Hematopoietic multipotent progenitor cell treated with erythropoietin and hydrocortisone succinate and interleukin-3 and kit ligand, for 17 days (in vitro differentiated cells): ENCODE results near the gene TMEM198.

Experiments used
- DNase-seq: peaks from one replicate; pipeline ENCODE4 v3.0.0-alpha.2; 2015; ENCODE audit warnings: low spot score

TMEM198 gene

DNA sequence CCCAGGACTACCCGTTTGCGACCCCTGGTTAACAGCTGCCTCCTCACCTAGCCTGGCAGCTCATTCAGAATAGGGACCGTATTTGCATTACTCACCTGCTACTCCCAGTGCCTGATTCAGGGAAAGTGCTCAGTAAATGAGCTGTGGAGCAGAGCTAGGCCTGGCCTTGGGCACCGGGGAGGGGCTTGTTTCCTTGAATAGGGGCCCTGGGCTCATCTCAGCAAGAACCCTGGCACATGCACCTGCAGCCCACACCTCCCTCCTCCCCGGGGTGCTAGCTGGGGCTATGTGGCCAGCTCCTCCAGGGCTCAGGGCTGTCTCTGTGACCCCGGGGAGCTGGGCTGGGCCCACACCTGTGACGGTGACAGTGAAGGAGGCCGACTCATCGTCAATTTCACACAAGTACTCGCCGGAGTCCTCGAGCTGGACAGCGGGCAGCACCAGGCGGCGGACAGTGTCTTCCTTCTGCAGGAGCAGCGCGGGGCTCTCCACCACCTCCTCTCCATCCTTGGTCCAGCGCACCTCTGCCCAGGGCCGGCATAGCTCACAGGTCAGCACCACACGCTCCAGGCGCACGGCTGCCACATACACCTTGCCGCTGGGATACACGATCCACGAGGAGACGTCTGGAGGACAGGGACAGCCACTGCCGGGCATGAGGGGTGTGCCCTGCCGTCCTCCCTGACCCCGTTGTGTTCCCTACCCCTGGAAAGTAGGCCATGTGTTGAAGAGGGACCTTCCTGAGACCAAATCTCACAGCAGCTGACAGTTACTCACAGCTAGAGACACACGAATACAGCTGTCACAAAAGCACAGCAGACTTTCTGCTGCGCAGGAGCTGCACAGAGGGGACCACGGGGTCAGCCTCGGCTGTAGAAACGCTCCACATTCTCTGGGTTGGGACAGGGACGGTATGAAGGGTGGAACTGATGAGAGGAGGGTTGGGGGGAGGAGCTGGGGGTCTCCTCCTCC is 18.5 kb downstream of the TMEM198 start:
- no peak for DNase-seq

DNA sequence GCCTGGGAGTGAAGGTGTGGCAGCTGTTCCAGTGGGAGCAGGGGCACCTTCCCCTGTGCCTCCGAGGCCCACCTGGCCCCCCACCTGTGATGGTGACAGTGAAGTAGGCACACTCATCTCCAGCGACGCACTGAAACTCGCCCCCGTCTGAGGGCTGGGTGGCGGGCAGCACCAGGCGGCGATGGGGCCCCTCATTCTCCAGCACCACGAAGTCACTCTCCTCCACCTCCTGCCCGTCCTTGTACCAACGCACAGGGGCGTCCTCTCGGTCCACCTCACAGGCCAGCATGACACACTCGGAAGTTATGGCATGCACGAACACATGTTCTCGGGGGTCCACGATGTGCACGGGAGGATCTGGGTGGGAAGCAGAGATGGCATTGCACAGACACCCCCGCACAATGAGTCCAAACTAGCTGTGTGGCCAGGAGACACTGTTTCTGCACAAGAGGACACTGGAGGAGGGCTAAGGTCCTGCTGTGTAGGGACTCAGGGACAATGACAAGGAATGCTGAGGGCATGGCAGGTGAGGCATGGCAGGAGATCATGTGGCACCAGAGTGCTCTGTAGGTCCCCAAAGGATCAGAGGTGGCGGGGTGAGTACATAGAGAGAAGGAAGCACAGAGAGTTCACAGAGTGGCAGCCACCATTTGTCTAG is 19.6 kb downstream of the TMEM198 start:
- no peak for DNase-seq

DNA sequence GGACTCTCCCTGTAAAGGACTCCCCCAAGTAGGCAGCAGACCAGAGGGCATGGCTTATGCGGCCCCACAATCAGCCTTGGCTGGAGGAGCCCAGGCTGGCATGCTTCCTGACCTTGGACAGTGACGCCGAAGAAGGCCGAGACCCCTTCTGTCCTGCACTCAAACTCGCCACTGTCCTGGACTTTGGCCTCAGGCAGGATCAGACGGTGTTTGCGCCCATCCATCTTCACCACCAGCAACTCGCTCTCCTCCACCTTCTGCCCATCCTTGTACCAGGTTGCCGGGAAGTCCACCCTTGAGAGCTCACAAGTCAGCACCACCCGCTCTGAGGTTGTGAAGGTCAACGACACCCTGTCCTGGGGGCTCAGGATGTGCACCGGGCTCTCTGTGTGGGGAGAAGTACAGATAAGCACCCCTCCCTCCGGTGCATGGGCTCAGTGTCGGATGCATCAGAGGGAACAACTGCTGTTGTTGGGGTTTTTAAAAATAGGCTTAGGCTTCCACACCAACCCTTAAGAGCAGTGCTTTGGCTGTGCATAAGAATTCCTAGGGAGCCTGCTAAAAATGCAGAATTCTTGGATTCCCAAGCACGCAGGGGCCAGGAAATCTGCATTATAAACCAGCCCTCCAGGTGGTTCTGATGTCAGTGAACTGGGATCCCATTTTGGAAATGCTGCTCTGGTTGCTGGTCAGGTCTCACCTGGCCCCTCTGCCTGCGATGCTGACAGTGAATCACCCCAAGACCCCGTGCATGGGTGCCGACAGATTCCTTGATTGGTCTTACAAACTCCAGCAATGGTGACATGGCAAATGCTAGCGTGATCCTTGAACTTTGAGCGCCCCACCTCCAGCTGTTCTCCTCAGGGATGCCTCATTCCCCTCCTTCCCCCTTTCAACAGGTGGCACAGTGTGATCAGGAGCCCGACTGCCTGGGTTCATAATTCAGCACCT is 21.6 kb downstream of the TMEM198 start:
- no peak for DNase-seq

DNA sequence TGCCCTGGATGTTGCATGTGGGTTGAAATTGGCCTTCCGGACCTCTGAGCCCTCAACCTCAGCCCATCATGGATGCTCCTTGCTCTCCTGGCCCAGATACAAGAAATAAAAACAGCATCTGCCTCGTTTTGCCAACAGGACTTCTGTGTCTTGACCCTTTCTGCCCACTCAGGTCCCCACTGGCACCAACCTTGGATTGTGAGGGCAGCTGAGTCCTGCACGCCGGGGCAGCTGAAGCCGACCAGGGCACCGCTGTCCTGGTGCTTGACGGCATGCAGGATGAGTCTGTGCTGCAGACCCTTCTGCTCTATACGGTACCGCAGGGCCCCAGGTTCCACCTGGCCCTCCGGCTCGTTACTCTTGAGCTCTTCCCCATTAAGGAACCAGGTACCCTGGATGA is 22.8 kb downstream of the TMEM198 start:
- DNase-seq, result no peak

DNA sequence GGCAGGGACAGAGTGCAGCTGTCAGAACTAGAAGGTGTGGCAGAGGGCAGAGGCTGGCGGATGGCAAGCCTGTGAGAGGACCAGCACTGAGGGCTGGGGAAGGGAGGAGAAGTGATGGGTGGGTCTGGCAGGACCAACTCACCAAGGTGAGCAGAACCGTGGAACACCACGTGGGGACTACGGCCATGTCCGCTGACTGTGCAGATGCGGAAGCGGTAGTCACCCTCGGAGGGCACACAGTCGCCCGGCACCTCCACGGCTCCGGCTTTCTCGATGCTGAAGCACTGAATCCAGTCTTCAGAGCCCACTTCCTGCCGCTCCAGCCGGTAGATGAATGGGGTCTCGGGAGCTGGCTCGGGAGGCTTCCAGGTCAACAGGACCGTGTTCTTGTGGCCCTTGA is 23.3 kb downstream of the TMEM198 start:
- DNase-seq, result no peak

DNA sequence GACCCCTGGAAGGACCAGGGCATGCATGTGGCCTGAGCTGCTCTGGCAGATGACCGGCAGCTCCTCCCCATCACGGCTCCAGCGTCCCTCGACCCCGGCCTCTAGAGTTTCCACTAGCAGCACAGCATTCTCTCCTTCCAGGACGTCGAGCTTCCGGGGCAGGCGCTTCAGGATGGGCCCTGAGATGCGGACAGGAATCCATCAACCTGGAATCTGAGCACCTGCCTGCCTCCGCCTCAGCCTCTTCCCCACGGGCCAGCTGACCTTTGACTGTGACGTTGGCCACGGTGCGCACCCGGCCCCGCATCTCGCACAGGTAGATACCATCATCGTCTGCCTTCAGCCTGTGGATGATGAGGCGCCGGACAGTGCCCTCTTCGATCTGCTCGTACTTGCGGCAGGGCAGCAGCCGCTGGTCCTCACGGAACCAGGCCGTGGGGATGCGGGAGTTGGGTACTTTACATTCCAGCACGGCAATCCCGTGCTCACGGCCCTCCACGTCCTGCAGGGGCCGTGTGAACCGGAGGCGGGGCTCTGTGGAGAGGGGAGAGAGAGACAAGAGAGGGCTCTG is 24.0 kb downstream of the TMEM198 start:
- no peak for DNase-seq

DNA sequence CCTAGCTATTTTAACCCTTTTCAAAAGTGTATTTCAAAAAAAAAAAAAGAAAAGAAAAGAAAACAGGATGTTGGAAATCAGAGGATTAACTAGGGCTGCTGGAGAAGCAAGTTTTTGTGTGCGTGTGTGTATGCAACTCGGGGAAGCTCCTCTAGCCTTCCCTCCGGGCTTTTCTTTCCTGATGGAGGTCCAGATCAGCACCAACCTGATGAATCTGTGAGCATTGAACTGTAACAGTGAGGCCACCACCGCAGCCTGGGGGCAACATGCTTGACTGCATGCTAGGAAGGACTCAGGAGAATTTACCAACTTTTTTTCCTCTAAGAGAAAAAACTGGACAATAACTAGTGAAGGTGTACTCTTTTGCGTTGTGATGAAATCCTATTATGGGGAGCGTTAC is 25.2 kb downstream of the TMEM198 start:
- DNase-seq, result no peak

DNA sequence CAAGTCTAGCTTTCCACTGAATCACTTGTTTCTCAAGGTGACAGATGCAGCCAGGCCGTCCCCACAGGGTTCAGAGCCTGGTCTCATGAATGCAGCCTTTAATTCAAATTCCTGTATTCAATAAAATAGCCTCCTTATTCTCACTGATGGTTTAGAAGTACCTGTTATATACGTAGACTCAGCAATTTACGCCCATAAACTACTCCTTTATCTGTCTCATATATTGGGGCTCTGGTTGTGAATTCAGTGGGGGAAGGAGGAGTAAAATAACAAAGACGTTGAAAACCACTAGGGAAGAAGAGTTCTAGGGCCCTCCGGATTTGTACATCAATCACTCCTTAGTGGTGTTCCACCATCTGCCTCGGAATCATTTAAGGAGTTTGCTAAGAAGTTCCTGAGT is 25.8 kb downstream of the TMEM198 start:
- DNase-seq, result no peak

DNA sequence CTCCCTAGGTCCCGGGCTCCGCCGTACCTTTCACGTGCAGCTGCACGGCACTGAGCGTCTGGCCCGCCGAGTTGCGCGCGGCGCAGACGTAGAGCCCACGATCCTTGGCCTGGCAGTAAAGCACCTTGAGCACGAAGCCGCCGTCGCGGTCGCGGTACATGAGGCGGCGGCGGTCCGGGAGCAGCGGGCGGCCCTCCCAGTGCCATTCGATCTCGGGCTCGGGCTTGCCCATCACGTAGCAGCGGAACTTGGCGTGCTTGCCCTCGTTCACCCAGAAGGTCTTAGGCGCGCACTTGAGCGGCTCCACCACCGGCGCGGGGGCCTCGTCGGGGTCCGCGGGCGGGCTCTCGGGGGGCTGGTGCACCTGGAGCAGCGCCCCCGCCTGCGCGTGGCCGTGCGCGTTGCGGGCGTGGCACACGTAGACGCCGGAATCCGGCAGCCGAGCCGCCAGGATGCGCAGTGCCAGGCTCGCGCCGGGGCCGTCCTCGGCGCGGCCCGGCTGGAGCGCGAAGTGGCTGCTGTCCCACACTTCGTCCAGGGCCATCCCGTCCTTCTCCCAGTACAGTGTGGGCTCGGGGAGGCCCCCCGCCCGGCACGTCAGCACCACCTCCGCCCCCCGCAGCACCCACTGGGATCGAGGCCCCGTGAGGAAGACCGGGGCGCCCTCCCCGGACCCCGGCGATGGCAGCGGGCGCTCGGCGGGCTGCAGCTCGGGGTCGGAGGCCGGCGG is 26.5 kb downstream of the TMEM198 start:
- no peak for DNase-seq

DNA sequence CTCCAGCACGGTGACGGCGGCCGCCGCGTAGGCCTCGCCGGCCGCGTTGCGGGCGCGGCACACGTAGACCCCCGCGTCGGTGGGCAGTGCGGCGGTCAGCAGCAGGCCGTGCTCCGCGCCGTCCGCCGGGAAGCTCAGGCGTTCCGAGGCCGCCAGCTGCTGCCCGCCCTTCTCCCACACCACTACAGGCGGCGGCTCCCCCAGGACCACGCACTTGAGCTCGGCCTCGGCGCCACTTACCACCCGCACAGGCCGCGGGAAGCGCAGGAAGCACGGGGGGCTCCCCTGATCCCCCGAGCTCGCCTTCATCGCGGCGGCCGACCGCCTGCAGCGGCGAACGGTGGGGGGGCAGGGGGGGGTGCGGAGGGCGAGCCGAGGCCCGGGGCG is 27.1 kb downstream of the TMEM198 start:
- no peak for DNase-seq

DNA sequence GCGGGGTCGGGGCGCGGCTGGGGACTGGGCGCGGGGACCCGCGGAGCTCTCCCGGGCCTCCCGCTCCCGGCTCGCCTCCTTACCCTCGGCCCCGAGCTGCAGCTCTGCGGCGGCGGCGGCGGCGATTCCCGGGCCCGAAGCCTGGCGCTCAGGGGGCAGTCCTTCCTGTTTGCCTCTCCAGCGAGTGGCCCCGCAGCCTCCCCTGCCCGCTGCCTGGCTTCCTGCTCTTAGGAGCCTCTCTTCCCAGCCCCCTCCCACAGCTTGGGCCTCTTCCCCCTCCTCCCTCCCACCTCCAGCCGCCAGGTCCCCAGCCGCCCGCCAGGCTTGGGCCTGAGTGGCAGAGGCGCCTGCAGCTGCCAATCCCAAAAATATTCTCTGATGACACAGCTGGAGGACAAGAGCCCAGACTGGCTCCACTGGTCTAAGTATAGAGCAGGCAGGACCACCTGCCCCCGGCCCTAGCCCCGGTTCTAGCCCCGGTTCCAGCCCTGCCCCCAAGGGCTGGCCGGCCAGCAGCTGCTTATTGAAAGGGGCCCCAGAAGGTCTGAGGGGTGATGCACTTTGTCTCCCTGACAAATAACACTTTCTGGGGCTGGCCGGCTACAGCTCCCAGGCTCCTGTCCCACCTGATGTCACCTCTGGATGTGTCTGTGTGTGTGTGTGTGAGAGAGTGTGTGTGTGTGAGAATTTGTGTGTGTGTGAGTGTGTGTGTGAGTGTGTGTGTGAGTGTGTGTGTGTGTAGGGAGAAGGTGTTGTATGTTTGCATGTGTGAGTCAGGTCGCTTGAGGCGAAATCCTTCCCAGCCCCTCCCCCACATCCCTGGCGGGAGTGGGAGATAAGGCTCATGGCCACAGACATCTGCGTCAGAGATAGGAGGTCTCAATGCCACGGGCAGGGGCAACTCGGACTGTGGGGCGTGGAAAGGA is 27.7 kb downstream of the TMEM198 start, which contains the start of gene OBSL1:
Gene OBSL1 (minus strand): TSS at position 229 of the 926 bp plus-strand sequence. CDS start 307 bp downstream, outside the sequence.
- DNase-seq, result no peak

DNA sequence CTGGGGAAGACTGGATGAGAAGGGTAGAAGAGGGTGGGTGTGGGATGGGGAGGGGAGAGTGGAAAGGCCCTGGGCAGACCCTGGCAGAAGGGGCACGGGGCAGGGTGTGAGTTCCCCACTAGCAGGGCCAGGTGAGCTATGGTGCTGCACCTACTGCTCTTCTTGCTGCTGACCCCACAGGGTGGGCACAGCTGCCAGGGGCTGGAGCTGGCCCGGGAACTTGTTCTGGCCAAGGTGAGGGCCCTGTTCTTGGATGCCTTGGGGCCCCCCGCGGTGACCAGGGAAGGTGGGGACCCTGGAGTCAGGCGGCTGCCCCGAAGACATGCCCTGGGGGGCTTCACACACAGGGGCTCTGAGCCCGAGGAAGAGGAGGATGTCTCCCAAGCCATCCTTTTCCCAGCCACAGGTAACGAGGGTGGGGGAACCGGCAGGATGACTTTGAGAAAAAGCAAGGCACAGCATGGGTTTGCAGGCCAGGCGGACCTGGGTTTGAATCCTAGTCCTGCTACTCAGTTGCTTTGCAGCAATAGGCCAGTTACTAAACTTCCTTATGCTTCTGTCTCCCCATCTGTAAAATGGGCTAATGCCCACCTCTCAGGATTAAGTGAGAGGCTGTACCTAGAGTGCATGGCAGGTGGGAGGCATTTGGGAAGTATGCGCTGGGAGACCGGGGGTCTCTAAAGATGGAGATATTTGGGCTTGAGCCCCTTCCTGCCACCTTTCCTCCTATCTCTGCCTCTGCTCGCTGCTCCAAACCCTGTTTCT is 28.6 kb downstream of the TMEM198 start, which contains the start of gene INHA:
Gene INHA (plus strand): TSS at position 74 of the 765 bp plus-strand sequence. CDS start 65 bp downstream, at position 139.
- no peak for DNase-seq

DNA sequence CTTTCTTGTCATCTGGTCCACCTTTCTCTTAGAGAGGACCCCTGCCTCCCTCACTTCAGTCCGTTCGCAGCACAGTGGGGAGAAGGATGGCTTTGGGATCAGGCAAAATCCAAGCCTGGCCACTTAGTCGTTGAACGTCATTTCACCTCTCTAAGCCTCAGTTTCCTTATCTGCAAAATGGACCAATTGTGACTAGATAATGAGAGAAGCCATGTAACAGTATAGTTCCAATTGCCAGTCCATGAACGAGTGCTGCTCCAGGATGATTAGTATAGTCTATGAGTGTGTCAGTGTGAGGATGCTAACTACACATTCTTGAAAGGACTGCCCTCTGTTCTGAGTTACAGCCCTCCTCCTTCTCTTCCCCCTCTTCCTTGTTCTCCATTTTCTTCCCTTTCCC is 29.3 kb downstream of the TMEM198 start:
- no peak for DNase-seq

DNA sequence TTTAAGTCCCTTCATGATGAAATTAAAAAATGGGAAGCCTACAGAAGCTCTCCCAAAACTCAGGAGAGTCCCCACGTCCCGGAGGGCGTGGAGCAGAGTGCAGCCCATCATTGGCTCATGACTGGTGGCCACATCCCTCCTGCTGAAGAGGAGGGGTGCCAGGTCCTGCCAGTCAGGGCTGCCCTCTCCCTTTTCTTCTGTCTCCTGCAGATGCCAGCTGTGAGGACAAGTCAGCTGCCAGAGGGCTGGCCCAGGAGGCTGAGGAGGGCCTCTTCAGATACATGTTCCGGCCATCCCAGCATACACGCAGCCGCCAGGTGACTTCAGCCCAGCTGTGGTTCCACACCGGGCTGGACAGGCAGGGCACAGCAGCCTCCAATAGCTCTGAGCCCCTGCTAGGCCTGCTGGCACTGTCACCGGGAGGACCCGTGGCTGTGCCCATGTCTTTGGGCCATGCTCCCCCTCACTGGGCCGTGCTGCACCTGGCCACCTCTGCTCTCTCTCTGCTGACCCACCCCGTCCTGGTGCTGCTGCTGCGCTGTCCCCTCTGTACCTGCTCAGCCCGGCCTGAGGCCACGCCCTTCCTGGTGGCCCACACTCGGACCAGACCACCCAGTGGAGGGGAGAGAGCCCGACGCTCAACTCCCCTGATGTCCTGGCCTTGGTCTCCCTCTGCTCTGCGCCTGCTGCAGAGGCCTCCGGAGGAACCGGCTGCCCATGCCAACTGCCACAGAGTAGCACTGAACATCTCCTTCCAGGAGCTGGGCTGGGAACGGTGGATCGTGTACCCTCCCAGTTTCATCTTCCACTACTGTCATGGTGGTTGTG is 30.9 kb downstream of the TMEM198 start:
- no peak for DNase-seq

DNA sequence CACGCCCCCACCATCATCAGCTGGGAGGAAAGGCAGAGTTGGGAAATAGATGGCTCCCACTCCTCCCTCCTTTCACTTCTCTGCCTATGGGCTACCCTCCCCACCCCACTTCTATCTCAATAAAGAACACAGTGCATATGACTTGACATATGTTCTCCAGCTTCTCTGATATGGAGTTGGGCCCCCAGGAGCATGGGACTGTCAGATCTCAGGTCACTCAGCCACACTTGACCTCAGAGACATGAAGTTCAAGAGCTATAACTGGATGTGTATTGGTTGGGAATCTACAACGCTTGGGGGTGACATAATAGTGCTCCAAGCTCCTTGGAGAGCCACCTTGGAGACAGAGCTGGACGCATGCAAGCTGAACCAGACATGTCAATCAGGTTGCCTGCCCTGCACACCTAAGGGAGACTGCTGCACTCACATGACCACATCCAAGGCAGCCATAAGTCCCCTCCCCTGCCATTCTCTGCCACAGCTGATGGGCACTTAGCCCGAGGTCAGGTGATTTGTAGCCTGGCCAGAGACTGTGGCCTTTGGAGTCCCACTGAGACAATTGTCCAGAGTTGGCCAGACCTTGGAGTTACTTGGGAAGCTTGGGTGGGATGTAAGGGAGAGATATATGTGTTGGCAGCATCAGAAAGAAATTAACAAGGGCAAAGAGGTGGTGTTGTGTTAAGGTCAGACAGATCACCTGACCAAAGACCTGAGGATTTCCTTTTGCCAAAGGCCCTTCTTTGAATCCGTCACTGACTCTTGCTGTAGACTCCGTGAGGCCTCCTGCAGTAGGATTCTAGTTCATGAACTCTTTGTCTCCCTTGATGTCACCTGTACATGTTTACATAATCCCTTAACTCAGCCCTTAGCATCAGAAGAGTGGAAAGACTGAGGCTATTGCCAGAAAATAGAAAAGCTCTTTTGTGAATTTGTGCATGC is 32.0 kb downstream of the TMEM198 start:
- no peak for DNase-seq

DNA sequence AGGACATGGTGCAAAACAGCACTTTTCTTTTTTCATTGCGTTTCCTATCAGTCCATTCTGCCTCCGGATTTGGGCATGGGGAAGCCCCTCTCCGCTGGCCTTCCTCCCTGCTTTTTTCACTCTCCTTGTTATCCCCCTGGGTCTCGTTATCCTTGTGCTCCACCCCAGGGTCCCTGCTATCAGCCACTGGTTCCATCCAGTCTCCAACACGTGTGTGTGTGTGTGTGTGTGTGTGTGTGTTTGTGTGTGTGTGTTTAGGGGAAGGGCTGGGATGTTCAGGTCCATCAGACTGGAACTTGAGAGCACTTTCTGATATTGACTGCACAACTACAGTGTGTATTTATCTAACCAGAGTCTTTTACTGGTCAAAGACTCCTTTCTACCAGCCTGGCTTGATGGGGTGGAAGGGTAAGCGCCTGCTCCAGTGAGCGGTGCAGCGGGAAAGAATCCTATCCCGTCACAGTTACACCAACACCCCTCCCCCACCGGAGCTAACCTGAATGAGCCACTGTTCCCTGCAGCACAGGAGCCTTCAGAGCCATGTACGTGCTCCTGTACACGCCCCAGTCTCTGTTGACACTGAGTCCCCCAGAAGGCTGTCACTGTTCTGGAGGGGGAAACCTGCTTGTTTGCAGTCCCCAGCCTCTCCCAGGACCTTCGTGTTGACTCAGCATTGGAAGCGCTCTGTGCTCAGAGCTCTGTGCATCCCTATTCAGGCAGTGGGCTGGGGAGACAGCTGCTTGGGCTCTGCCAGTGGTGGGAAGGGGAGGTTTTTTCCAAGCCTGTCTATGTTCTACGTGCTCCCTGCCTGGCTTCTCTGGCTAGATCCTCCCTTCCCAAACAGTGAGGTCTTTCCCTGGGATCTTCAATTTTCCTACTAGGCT is 32.9 kb downstream of the TMEM198 start:
- no peak for DNase-seq
